Fibroblast of skin of left quadriceps (primary cell): ENCODE data around the gene SLC25A42.
A peak's percentile ranks its signal among the peaks of the same experiment; 100 is the strongest.

Source experiments
- DNase-seq, 2 experiments: peaks; one replicate each; pipeline ENCODE4 v3.0.0-alpha.2; 2013; ENCODE audit warnings: low read depth in 2 of 2

The SLC25A42 gene

DNA sequence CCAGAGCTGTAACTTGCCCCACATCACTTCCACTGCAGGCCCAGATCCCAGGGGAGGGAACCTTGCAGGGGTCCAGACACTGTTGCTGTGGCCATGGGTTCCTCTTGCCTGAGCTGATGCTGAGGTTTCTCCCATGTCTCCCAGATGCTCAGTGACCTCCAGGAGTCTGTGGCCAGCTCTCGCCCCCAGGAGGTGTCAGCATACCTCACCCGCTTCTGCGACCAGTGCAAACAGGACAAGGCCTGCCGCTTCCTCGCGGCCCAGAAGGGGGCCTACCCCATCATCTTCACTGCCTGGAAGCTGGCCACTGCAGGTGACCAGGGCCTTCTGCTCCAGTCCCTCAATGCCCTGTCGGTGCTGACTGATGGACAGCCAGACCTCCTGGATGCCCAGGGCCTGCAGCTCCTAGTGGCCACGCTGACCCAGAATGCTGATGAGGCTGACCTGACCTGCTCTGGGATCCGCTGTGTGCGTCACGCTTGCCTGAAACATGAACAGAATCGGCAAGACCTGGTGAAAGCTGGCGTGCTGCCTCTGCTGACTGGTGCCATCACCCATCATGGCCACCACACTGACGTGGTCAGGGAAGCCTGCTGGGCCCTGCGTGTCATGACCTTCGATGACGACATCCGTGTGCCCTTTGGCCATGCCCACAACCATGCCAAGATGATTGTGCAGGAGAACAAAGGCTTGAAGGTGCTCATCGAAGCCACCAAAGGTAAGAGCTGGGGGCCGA lies 12.1 kb upstream of the SLC25A42 start:
- DNase-seq: no peak

DNA sequence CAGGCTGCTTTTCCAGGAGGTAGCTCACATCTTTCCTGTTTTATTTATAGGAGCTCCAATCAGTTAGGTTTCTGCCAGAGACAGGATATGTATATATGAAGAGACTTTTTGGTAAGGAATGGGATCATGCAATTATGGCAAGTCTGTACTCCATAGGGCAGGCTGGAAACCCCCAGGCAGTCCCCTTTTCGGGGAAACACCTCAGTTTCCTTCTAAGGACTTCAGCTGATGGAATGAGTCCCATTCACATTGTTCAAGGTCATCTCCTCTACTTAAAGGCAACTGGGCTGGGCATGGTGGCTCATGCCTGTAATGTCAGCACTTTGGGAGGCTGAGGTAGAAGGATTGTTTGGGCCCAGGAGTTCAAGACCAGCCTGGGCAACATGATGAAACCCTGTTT lies 10.9 kb upstream of the SLC25A42 start:
- DNase-seq: no peak

DNA sequence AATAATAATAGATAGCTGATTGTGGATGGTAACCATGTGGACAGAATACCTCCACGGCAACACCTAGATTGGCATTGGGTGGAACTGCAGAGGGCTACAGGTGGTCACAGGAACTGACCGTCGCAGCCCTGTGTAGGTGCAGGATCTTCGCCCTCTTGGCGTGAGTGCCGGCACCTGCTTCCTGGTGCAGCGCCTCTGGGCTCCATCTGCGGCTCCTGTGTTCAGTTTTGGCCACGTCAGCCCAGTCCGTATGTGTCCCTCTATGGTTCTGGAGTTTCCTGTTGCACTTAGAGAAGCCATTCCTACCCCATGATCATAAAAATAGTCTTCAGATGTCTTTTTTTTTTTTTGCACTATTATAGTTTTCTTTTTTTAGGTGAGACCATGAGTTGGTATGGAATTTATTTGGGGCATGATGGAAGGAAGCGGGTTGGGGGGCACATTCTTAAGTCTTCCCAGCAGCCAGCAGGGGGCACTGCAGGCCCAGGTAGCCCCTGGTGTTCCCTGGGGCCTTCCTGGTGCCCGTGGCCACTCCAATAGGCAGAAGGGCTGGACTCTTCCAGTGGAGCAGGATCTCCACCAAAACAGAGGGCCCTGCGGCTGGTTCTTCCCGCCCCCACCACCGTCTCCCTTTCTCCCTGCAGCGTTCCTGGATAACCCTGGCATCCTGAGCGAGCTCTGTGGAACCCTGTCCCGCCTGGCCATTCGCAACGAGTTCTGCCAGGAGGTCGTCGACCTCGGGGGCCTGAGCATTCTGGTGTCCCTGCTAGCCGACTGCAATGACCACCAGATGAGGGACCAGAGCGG lies 10.1 kb upstream of the SLC25A42 start:
- DNase-seq: no peak

DNA sequence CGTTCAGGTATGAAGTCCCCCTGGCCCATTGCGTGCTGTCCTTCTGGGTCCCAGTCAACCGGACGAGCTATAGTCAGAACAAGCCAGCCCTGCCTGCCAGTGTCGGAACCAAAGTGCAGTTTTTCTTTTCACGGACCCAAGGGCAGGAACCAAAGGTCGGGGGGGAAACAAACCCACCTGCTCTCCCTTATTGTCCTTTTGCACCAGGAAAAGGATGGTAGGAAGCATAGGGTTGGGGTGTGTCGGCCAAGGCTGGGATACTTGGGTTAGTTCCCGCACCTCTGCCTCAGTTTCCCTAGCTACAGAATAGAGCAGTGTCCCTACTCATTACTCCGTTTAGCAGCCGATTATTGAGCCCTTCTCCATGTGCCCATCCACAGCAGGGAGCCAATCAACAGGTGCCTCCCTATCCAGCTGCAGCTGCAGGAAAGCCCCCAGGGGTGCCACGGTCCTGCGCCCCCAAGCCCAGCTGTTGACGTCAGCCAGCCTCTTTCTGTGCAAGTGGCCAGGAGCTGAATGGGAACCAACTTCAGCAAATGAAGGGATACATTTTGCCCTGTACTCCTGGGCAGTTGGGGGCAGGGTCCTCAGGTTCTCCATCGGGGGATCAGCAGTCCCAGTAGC lies 9.4 kb upstream of the SLC25A42 start:
- no peak for DNase-seq

DNA sequence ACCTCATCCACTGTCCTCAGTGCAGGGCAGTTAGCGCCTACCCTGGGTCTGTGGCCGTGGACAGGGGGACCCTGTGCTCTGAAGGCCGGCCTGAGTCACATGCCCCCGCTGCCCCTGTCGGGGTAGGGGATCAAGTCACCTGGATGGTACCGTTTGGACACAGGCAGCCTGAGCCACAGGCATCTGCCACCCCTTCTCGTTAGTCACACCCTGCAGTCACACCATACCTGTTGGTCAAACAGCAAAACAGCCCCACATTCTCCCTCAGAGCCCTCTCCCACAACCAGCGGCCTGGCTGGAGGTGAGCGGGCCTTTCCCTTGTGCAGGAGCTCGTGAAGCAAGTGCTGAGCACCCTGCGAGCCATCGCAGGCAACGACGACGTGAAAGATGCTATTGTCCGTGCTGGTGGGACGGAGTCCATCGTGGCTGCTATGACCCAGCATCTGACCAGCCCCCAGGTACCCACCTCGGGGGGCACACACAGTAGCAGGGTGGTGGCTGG lies 8.8 kb upstream of the SLC25A42 start:
- DNase-seq: no peak

DNA sequence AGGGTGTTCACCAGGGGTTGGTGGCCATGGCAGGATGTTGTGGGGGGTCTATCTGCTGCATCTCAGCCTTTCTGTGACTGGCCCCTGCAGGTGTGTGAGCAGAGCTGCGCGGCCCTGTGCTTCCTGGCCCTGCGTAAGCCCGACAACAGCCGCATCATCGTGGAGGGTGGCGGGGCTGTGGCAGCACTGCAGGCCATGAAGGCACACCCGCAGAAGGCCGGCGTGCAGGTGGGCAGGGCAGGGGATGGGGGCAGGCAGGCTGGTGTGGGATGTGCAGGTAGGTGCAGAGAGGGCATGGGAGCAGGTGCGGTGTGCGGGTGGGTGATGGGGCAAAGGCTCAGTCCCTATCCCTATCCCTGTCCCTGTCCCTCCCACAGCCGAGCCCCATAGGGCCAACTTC lies 8.1 kb upstream of the SLC25A42 start:
- no peak for DNase-seq

DNA sequence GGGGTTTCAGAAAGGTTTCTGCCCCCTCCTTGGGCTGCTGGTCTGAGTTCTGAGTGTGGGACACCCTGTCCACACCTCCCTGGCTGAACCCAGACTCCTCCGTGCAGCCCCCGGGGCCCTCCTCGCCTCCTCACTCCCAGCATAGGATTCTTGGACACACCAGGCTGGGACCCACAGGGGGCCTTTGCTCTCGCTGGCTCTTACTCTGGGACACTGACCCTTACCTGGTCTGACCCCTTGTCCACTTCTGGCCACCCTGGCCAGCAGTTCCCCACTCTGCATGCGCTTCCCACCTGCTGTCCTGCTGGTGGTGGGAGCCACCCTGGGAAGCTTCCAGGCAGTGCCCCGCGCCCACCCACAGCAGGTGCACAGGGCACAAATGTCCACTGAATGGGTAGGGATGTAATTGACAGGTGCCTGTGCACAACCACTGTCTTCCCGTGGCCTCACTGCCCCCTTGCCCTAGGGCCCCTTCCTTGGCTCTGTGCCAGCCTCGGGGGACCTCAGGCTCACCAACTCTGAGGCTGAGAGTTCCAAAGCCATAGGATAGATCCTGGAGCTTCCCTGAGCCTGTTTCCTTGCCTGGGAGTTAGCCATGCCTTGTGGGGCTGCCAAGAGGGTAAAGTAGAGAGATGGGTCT lies 7.0 kb upstream of the SLC25A42 start:
- no peak for DNase-seq

DNA sequence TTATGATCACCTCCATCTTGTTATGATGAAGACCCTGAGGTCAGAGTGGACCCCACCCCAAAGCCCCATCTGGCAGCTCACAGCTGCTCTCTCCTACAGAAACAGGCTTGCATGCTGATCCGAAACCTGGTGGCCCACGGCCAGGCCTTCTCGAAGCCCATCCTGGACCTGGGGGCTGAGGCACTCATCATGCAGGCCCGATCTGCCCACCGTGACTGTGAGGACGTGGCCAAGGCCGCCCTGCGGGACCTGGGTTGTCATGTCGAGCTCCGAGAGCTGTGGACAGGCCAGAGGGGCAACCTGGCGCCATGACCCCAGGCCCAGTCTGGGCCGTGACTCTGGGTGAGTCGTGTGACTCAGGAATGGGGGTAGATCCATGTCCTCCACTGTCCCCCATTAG lies 6.5 kb upstream of the SLC25A42 start:
- no peak for DNase-seq

DNA sequence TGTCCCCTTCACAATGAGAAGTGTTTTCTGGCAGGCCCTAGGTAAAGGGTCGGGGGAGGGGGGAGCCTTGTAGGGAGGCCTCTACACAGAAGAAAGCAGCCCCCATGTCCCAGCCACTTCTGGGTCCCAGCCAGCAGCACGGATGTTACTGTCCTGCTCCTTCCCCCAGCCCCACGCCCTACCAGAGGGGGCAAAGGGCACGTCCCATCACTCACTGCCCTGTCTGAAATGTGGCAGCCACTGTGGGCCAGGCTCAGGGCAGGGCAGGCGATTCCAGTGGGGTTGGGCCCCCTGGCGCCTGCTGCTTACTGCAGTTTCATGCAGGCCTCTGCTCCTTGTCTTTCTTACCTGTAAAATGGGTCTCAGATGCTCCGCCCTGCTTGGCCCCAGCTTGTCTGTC lies 6.1 kb upstream of the SLC25A42 start:
- DNase-seq: no peak

DNA sequence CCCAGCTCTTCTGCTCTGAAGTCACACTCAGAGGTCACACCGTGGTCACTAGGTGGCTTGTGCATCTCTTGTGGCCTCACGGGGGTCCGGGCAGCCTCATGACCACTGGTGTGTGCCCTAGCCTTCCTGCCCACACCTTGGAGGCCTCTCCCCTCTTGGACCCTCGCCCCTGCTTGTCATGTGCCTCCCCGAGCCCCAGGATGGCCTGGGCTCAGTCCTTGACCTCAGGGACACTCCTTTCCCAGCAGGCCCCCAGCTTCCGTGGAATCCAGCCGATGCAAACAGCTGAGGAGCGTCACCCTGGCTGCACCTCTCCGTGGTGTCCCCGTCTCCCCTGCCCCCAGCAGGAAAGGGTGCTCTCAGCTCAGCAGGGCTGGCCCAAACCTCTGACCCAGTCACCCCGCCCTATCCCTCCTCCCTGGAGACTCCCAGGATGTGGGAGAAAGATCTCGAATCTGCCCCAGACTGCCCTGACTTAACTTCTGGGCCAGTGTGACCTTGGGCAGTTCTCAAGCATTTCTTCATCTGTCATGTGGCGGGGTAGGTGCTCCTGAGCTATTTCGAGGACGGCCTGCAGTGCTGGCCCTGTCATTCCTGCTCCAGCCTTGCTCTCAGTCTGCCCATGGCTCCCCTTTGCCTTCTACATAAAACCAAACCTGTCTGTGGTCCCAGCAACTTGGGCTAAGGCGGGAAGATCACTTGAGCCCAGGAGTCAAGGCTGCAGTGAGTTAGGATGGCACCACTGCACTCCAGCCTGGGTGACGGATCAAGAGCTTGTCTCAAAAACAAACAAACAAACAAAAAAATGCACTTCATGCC lies 4.6 kb upstream of the SLC25A42 start:
- no peak for DNase-seq

DNA sequence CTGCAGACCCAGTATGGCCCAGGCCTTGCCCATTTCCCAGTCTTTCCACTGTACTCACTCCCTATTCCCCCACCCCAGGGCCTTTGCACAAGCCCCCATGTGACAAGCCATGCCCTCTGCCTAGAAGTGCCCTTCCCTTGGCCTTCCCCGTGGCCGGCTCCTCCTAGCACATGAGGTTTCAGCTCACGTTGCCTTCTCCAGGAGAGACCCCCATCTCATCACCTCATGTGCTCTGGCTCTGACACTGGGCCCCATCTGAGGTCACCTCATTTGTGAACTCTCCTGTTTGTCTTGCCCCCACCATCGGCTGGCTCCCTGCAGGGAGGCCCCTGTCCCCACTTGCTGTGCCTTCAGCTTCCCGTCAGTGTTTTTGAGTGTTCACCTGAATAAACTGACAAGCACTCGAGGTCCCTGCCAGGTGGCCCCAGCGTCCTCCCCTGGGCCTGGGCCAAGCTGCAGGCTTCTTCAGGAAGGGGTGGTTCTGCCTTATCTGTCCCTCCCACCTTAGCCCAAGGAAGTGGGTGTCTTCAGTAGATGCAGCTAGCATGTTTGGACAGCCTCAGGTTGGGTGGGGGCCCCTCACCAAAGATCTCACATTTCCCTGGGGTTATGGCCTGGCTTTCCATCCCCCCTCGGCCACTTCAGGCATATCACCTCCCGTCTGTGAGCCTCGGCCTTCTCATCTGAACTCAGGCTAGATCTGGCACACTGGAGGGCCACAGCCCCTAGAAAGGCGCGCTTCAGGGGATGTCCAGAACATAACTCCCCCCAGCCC lies 3.8 kb upstream of the SLC25A42 start:
- no peak for DNase-seq

DNA sequence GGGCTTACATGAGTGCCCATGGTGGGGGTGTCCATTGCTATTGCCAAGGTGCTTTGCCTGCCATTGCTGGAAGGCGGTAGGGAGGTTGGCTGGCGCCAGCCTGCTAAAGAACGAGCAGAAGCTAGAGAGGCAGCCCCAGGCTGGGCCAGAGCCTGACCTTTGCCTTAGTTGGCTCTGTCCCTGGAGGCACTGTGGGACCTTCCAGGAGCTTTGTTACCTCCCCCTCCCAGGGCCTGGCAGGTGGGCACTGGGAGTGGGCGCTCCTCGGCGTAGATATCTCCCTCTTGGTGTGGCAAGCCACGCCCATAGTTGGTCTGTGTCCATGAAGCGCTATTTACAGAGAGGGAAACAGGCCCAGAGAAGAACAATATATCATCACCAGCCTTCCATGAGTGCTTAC lies 2.3 kb upstream of the SLC25A42 start:
- DNase-seq: no peak

DNA sequence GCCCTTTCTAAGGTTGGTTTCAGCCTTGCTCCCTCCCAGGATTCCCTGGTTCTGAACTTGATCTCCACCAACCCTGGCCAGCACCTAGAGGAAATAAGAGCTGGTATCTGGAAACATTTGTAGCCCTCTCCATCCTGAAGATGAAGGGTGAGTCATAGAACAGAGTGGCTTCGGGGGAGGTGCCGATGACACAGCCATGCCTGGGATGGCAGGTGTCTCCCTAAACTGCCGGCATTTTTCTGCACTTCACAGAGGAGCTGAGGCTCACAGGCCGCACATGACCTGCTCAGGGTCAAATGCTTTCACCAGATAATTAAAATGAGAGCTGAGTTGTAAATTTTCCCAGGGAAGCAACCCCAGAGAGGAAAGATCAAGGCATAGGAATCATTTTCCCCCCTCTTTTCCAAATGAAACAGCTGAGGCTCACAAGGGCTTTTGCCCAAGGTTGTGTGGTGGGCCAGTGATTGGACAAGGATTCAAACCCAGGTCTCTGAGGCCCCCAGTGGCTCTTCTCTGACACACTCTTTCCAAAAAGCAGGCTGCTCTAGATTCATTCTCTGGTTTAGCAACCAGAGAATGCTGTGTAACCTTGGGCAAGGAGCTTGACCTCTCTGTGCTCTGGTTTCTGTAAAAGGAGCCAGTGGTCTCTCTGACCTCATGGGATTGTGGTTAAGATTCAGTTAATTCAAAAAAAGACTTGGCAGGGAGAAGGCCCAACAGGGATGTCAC lies 1.2 kb upstream of the SLC25A42 start:
- peak in 1 of 2 experiments; percentile 2 for DNase-seq

DNA sequence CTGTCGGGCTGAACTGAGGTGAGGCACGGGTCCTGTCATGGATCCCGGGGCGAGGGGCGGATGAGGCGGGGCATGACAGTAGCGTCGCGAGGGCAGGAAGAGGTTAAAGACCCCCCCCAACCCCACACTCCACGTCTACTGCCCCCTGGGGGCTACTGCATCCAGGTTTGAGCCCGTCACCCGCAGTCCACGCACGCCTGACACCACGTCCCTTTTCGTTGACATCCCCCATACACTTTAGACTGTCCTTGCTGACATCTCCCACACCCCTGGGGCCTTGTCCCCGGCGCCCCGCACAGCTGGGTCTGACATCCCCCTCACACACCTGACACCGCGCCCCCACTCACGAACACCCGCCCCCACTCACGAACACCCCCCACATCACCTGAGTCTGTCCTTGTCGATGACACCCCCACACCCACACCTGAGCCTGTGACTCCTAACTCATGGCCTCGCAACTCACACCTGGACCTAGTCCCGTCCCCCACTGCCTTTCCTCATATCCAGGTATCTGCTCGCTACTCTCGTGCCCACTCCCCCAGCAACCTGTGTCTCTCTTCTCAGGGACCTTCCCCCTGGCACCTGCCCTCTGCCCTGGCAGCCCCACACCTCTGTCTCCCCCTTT lies 416 bp downstream of the SLC25A42 start:
- no peak for DNase-seq

DNA sequence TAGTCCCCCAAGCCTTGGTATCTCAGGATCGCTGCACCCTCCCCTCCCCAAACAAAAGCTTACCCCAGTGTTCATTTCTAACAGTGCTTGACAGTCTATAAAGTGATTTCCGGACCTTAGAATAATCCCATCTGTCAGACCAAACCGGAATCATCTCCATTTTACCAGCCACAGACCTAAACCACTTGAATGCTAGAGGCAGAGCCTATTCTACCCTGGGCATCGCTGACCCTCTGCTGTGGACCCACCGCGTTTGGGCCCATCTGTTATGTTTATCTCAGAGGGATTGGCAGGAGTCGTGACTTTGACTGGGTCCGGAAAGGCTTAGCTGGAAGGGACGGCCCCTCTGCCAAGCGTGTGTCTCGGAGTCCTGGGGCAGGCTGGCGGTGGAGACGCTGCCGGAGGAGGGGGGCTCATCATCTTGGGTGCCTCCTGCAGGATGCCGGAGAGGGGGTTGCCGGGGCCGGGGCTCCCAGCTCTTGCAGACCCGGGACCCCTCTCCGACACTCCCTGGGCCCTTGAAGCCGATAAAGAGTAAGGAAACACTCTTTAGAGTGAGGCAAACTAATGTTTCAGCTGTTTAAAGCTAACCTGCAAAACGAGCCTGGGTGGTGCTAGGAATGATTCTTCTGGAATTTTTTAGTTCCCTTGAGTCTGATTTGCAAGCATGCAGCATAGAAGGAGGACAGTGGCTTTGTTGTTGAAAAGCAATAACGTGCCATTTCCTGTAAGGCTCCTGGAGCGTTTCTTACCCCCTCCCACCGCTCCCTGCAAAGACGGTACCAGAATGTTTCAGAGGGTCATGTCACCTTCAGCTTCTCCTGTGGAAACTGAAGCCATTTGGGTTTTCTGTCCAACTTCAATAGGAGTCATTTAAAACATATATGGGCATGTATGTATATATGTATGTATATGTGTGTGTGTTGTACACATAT lies 1.3 kb downstream of the SLC25A42 start:
- DNase-seq: no peak

DNA sequence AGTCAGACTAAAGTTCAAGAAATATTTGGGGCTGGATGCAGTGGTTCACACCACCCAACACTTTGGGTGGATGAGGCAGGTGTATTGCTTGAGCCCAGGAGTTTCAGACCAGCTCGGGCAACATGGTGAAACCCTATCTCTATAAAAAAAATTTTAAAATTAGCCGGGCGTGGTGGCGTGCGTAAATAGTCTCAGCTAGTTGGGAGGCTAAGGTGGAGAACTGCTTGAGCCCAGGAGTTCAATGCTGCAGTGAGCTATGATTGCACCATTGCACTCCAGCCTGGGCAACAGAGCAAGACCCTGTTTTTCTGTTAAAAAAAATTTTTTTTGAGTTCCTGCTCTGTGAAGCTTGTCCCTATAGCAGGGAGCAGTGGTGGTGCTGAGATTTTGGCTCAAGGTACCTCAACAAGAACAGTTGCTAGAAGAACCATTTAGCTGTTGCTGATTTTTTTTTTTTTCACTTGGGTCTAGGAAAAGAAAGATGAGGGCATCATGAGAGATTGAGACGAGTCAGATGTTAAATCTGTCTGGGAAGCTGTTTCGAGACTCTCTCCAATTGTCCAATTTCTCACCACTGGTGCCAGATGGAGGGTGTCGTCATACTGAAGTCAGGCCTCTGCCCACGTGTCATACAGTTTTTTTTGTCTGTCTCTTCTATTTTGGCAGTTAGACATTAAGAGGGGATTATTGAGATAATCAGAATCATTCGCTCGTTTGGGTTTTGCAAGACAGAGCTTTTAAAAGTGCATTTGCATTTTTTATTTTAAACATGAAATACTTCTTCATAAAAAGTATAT lies 3.7 kb downstream of the SLC25A42 start:
- peak in 1 of 2 experiments; percentile 3 for DNase-seq
